GM12878 (cell line): ENCODE measurements around the gene RBM44. TPM values are rescaled to one million over a fixed set of nuclear protein-coding genes. Genes with fewer than 3 reads are reported as not detected.

ENCODE experiments used
- ATAC-seq: fragments of 200-7000 bp; cut with Tn5 transposase; 3 replicates; pipeline ENCODE4 v1.9.1; 2020; ENCODE audit warnings: mild to moderate bottlenecking, moderate library complexity
- BruUV-seq: library from RNA; stranded (reverse); fragments of 400-500 nt; replicated peaks from 2 replicates; lab custom pipeline; 2021; lab: Mats Ljungman, UMichigan
- CTCF ChIA-PET: fragments of 300-600 bp; sonication (Branson Sonifier 250); formaldehyde crosslinking; extraction: SDS; loops from one replicate; lab custom pipeline; 2021; ENCODE audit warnings: inconsistent platforms; lab: Yijun Ruan, JAX
- POLR2A ChIA-PET: fragments of 350-600 bp; formaldehyde crosslinking; extraction: SDS; loops from one replicate; lab custom pipeline; 2021; ENCODE audit warnings: inconsistent platforms; lab: Charles Lee
- RAD21 ChIA-PET: fragments of 300-600 bp; sonication (Branson Sonifier 250); formaldehyde crosslinking; loops from one replicate; lab custom pipeline; 2023; ENCODE audit warnings: antibody characterized with exemption; ENCODE audit not compliant: unreplicated experiment; lab: Charles Lee
- SMC1A ChIA-PET: fragments of 300-600 bp; sonication (Branson Sonifier 250); formaldehyde crosslinking; loops from one replicate; lab custom pipeline; 2023; ENCODE audit not compliant: unreplicated experiment, uncharacterized antibody; lab: Charles Lee
- DNase-seq: peaks from one replicate; pipeline ENCODE4 v3.0.0-alpha.2; 2011; ENCODE audit warnings: low read depth, low spot score
- FAIRE-seq: peaks from 3 replicates; lab custom pipeline; 2011; peaks lifted over from hg19 to GRCh38; lab: Jason Lieb, UNC
- H2AFZ ChIP-seq: 2 replicates; pipeline ENCODE4 v1.6.0; 2011; ENCODE audit warnings: low read depth, low read length, control low read depth; ENCODE audit not compliant: control insufficient read depth
- H3K27ac ChIP-seq: 2 replicates; pipeline ENCODE4 v1.5.1; 2011; ENCODE audit warnings: control low read depth; ENCODE audit not compliant: control insufficient read depth, insufficient read depth
- H3K27me3 ChIP-seq, 2 experiments: replicated peaks in 1 of 2; 2 replicates each; pipeline versions ENCODE4 v1.6.0 to v1.6.1; 2011; ENCODE audit warnings: low read length in 1 of 2; ENCODE audit not compliant: control insufficient read depth in 2 of 2, insufficient read depth in 2 of 2
- H3K36me3 ChIP-seq, 2 experiments: 2 replicates each; pipeline ENCODE4 v1.5.1; 2011; ENCODE audit warnings: low read length in 1 of 2; ENCODE audit not compliant: control insufficient read depth in 2 of 2, insufficient read depth in 2 of 2
- H3K4me1 ChIP-seq: 2 replicates; pipeline ENCODE4 v1.6.1; 2011; ENCODE audit warnings: mild to moderate bottlenecking, low read length, moderate library complexity, mixed read lengths; ENCODE audit not compliant: control insufficient read depth, insufficient read depth
- H3K4me2 ChIP-seq: 2 replicates; pipeline ENCODE4 v1.6.0; 2011; ENCODE audit warnings: control low read depth; ENCODE audit not compliant: control insufficient read depth, insufficient read depth
- H3K4me3 ChIP-seq: fragments of 200-600 bp; sonication (generic); 2 replicates; pipeline ENCODE4 v1.5.1; 2016
- H3K79me2 ChIP-seq: 2 replicates; pipeline ENCODE4 v1.6.0; 2011; ENCODE audit warnings: low read length; ENCODE audit not compliant: control insufficient read depth, insufficient read depth
- H3K9ac ChIP-seq: 2 replicates; pipeline ENCODE4 v1.8.0; 2011; ENCODE audit warnings: low read length, control low read depth, mixed read lengths; ENCODE audit not compliant: control insufficient read depth, insufficient read depth
- H3K9me3 ChIP-seq: replicated peaks from 3 replicates; pipeline ENCODE4 v1.5.1; 2011; ENCODE audit warnings: mild to moderate bottlenecking, low read length; ENCODE audit not compliant: control insufficient read depth, insufficient read depth
- H4K20me1 ChIP-seq: 2 replicates; pipeline ENCODE4 v1.6.0; 2011; ENCODE audit not compliant: control insufficient read depth, insufficient read depth
- EGR1 ChIP-seq, 2 experiments: IDR thresholded peaks; 1 replicate in 1 of 2; 2 replicates in 1 of 2; pipeline ENCODE4 v1.6.1; 2011 to 2012; ENCODE audit warnings: low read depth in 2 of 2, low read length in 2 of 2, borderline replicate concordance in 1 of 2, mild to moderate bottlenecking in 1 of 2, moderate library complexity in 1 of 2
- GABPA ChIP-seq: IDR thresholded peaks from 2 replicates; pipeline ENCODE4 v1.6.1; 2014; ENCODE audit warnings: antibody characterized with exemption, low read depth, mild to moderate bottlenecking, inconsistent platforms
- KDM1A ChIP-seq: fragments of 200-600 bp; sonication (generic); IDR thresholded peaks from 2 replicates; pipeline ENCODE4 v1.6.1; 2016; ENCODE audit warnings: borderline replicate concordance
- NFIC ChIP-seq: IDR thresholded peaks from 2 replicates; pipeline ENCODE4 v1.6.1; 2012; ENCODE audit warnings: low read depth, mild to moderate bottlenecking, inconsistent platforms, low read length, moderate library complexity
- RBBP5 ChIP-seq: fragments of 200-600 bp; sonication (generic); conservative IDR thresholded peaks from 2 replicates; pipeline ENCODE4 v1.6.1; 2016
- WGBS: methylation state at CpG from one replicate; pipeline ENCODE4 v1.1.6; 2016; ENCODE audit warnings: low lambda C conversion rate; ENCODE audit not compliant: insufficient replicate concordance, insufficient coverage; ENCODE audit errors: missing lambda C conversion rate; 5-methylcytosine and 5-hydroxymethylcytosine counted together
- in situ Hi-C: fragments of 300-500 bp; cut with MboI; formaldehyde crosslinking; loops from 9 replicates; pipeline ENCODE4 v1.14.3; 2018; ENCODE audit warnings: mixed read lengths
- intact Hi-C: fragments of 100-400 bp; cut with micrococcal nuclease; formaldehyde crosslinking; loops from one replicate; pipeline ENCODE4 v1.14.2; 2022; ENCODE audit not compliant: unreplicated experiment
- polyA plus RNA-seq, 11 experiments: library from polyadenylated mRNA; depleted of rRNA in 4 of 11; unstranded in 6 of 11; stranded (reverse) in 5 of 11; fragments of >200 nt; fragmentation: Nextera tagmentation in 4 of 11; fragmentation: Illumina TruSeq in 1 of 11; extraction: Ambion mirVana in 4 of 11; extraction: Trizol in 1 of 11; gene quantifications; 1 replicate in 1 of 11; 2 replicates in 10 of 11; pipeline versions ENCODE4 v1.2.1 to v1.2.3, GENCODE V29; 2011 to 2016; ENCODE audit warnings: inconsistent platforms in 2 of 11, missing spikeins in 2 of 11, low read depth in 1 of 11
- total RNA-seq, 4 experiments: library from RNA; depleted of rRNA in 3 of 4; stranded (reverse); fragments of >200 nt in 3 of 4; fragmentation: Illumina TruSeq in 1 of 4; extraction: Trizol in 1 of 4; gene quantifications; 2 replicates each; pipeline versions ENCODE4 v1.2.1 to v1.2.3, GENCODE V29; 2013 to 2021
- TF ChIP-seq, protein P1 (sequence below): IDR thresholded peaks from 2 replicates; pipeline ENCODE4 v1.6.1; 2012; ENCODE audit warnings: low read depth, low read length, improper control_type of control experiment

Gene RBM44
- total and polyA plus RNA-seq, 10 of the 15 experiments (the other 5 are each of a cell fraction or from before 2014, with no cell fraction given): 0.14 to 1.4 (median 0.62) TPM; not detected in 1

DNA sequence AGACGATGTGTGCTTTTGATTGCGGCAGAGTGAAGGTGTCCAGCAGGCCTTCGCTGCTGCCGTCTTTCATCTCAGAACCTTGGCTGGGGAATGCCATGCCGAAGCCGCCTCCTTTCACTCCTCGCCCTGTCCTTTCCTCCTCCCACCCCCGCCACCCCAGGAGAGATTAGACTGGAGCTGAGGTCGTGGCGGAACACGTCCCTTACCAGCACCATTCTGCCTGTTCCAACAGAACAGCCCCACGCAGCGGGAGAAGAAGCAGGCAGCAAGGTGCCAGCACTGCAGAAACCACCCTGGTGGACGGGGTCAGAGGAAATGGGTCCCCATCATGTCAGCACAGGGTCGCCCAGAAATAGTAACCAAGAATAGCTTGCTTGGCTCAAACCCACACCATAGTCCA, 24.8 kb upstream of the RBM44 start:
- Histone ChIP-seq H3K9ac (no peak overlapping the region), H3K4me3 (no peak overlapping the region), H3K27me3 (no peaks in the 10 kb centered on the region), H3K4me2 (no peak overlapping the region), H3K9me3 (no peaks in the 10 kb centered on the region), H4K20me1 (no peaks in the 10 kb centered on the region), H3K4me1 (no peaks in the 10 kb centered on the region), H3K79me2 (no peaks in the 10 kb centered on the region), H2AFZ (no peak overlapping the region), H3K36me3 (peaks cover 5 to 15% of the 10 kb centered on the region in 2 experiments), H3K27ac (no peak overlapping the region)
- DNase-seq (no peak), FAIRE-seq (no peak), ATAC-seq (no peak)
- 84% methylated on average over 15 of the region's 15 CpGs for WGBS
- RAD21 ChIA-PET: interaction anchor here (0.8 kb wide), 1 partner anchor 202 kb away, joined by 3 read pairs; no protein-coding TSS in a partner anchor
- CTCF ChIA-PET: interaction anchor here (0.8 to 3.3 kb wide), 14 partner anchors 8 to 261 kb away, joined by 3 to 34 read pairs (median 6); no protein-coding TSS in a partner anchor
- in situ Hi-C loops: no loop called here
- POLR2A ChIA-PET: no interaction called here
- SMC1A ChIA-PET: interaction anchor here (0.6 to 2.4 kb wide), 4 partner anchors 12 to 261 kb away, joined by 3 to 8 read pairs (median 5); no protein-coding TSS in a partner anchor
- intact Hi-C loops: loop anchor here (1.0 to 2.0 kb wide), 2 partner anchors 193 to 201 kb away; no protein-coding TSS in a partner anchor
- no TSS peak for BruUV-seq
- TF ChIP-seq GABPA (no peak), EGR1 (IDR thresholded peaks at IDR 0.05; ENCODE audit: borderline replicate concordance in 1 of 2, low read depth in 2 of 2, low read length in 2 of 2) (no peak), RBBP5 (no peak), KDM1A (no peak), NFIC (no peak)
- TF ChIP-seq, protein P1, sequence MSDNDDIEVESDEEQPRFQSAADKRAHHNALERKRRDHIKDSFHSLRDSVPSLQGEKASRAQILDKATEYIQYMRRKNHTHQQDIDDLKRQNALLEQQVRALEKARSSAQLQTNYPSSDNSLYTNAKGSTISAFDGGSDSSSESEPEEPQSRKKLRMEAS: no peak
